ENCODE results near the gene FTO. TPM values are rescaled to one million over a fixed set of nuclear protein-coding genes. Genes with fewer than 3 reads are reported as not detected.

The FTO gene
- total and polyA plus RNA-seq, 2 of the 8 experiments (the other 6 are each of a cell fraction or from before 2014, with no cell fraction given) = 34.5 to 59.8 TPM

DNA sequence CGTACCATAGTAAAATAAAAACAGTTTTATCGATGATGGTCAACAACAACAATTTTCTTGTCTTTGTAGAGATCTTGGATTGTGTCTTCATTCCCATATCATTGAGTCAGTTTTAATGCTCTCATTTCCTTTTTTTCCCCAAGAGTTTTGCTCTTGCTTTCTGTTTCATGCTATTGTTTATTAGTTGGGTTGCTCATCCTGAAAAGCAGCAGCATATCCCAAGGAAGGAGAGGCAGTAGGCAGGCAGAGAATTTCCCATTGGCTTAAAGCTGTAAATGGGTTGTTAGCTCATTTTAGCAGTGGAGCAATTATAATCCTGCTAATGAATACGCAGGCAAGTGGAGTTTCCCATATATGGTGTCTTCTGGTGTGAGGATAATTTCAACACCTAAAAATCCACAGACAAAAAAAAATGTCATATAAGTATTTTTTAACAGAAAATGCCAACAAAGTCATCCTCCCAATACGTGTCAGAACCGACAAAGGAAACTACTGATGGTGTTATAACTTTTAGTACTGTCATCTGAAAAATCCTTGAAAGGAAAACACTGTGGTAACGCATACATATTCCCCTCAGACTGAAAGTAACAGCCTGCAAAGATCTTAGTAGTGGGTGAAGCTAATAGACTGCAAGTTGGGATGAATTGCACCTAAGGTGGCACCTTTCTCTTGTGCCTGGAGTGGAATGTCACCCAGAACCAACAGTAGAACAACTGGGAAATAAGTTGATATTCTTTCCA, 218.3 kb downstream of the FTO start (continued):
- TF ChIP-seq, protein P1, sequence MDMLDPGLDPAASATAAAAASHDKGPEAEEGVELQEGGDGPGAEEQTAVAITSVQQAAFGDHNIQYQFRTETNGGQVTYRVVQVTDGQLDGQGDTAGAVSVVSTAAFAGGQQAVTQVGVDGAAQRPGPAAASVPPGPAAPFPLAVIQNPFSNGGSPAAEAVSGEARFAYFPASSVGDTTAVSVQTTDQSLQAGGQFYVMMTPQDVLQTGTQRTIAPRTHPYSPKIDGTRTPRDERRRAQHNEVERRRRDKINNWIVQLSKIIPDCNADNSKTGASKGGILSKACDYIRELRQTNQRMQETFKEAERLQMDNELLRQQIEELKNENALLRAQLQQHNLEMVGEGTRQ (IDR thresholded peaks at IDR 0.05; ENCODE audit: low read length) = no peak

All from H1 (cell line).